Cardiac fibroblast (primary cell): ENCODE measurements around the gene FSTL4.
A peak's percentile ranks its signal among the peaks of the same experiment; 100 is the strongest.

ENCODE experiments used
- DNase-seq, 2 donors: peaks; one replicate each; pipeline versions ENCODE4 v3.0.0 to v3.0.0-alpha.2; 2010; ENCODE audit warnings: low read depth in 2 of 2
- H3K4me3 ChIP-seq, 2 donors: replicated peaks in 1 of 2; 1 replicate in 1 of 2; 2 replicates in 1 of 2; pipeline ENCODE4 v1.5.1; 2011; ENCODE audit warnings: low read depth in 2 of 2, low read length in 2 of 2, mild to moderate bottlenecking in 2 of 2, moderate library complexity in 1 of 2
- TF ChIP-seq, protein P1 (sequence below): IDR thresholded peaks from one replicate; pipeline ENCODE4 v1.5.1; 2011; ENCODE audit warnings: low read depth, mild to moderate bottlenecking, low read length, inconsistent platforms

FSTL4 gene

DNA sequence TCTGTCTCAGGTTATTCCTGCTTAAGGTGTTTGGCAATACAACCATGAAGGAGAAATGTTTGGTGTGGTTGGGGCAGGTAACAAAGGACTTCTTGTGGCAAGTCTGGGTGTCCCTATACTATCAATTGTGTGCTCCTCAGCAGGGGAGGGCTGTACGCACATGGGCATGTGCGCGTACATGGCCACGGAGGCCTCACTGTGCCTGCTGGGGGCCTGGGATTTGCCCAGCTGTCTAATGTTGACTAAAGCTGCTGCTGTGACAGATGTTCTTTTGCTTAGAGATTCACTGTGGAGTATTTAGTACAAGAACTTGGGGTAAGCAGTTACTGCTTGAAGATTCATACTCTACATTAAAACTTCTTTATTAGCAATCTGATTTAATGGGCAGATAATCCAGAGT is 463.0 kb downstream of the FSTL4 start:
- TF ChIP-seq, protein P1, sequence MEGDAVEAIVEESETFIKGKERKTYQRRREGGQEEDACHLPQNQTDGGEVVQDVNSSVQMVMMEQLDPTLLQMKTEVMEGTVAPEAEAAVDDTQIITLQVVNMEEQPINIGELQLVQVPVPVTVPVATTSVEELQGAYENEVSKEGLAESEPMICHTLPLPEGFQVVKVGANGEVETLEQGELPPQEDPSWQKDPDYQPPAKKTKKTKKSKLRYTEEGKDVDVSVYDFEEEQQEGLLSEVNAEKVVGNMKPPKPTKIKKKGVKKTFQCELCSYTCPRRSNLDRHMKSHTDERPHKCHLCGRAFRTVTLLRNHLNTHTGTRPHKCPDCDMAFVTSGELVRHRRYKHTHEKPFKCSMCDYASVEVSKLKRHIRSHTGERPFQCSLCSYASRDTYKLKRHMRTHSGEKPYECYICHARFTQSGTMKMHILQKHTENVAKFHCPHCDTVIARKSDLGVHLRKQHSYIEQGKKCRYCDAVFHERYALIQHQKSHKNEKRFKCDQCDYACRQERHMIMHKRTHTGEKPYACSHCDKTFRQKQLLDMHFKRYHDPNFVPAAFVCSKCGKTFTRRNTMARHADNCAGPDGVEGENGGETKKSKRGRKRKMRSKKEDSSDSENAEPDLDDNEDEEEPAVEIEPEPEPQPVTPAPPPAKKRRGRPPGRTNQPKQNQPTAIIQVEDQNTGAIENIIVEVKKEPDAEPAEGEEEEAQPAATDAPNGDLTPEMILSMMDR, result no peak
- no peak for DNase-seq
- no peak overlapping the region for H3K4me3 ChIP-seq

DNA sequence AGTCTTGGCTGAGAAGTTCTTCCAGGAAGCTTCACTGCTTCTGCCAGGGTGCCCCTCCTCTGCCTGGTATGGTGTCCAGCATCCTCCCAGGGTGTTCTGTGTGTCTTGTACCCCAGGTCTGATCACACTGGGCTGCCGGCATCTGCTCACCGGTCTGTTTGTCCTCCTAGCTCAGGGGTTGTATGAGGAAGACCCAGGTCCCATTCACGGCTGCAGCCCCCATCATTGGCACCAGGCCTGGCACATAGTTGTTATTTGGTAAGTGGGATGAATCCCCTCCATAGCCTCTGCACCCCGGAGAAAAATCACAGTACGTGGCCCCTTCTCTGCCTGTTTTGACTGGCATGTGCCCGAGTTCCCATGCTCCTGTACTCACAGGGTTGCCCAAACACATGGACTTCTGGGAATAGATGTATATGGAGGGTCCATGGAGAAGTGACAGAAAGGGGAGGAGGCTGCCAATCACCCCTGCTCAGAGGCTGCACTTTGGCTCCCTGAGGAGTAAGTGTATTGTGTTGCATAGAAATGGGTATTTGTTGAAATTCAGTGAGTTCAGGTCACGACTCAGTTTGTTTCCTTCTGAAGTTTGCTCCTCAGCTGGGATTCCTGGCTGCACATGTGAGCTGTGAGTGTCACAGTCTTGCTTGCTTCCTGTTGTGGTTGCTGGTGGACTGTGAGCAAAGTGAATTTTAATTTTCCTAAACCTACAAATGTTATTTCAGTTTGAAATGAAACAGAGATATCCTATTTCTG is 464.4 kb downstream of the FSTL4 start:
- TF ChIP-seq, protein P1, result no peak
- no peak overlapping the region for H3K4me3 ChIP-seq
- peak in 1 of 2 donors; percentile 10 for DNase-seq

DNA sequence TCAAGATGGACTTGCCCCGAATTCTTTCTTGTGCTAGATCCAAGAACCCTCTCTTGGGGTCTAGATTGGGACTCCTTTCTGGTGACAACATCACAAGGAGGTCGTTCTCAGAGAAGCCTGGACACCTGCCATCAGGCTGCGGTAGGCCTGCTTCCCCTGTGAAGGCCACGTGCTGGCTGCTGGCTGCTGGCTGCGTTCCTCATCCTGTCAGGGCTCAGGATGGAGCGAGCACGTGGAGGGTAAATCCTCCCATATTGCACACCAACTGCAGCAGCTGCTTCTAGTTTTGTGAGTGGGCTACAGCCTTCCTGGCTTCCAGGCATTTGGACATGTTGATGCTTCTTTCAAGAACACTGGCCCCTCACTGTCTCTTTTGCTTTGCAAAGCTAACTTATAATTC is 464.9 kb downstream of the FSTL4 start:
- TF ChIP-seq, protein P1, result no peak
- no peak overlapping the region for H3K4me3 ChIP-seq
- peak; percentile 10 to 22 for DNase-seq
